HG03558 (cell line): ENCODE measurements around the gene BIRC7.

Experiments
- ATAC-seq: cut with Tn5 transposase; IDR thresholded peaks from one replicate; pipeline ENCODE4 v1.9.1; 2021; ENCODE audit warnings: moderate number of reproducible peaks; ENCODE audit not compliant: unreplicated experiment; ENCODE audit errors: extremely low read depth

Gene BIRC7

DNA sequence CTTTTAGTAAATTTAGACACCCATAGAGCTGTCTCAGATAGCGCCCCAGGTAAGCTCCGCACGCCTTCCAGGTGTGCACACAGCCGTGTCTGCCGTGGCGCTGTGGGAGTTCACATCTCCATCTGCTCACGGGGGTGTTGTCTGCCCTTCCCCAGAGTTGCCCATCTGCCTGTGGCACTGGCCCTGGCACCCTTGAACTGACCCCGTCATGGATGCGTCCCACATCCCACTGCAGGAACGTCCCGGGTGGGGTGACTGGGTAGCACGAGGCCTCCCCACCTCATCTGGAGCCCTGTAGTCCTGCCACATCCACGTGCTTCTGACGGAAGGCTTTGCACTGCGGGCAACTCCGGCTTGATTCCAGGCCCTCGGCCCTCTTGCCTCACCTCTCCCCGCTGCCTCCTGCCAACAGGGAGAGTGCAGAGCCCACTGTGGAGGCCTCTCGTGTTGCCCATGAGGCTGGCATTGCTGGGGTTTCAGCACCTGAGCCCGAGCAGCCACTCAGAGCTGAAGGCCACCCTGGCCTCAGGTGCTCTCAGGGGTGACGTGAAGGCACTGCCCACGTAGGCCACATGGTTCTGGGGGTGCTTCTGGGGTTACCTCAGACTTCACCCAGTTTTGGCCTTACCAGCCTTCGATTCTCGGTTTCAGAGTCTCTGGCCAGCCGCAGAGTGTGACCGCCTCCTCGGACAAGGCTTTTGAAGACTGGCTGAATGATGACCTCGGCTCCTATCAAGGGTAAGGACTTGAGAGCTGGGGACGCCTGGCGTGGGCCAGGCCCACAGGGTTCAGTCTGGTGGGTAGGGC is 42.0 kb downstream of the BIRC7 start:
- ATAC-seq = no peak

GRCh38 chr20:63278661-63279060 is 43.0 kb downstream of the BIRC7 start:
- no peak for ATAC-seq

GRCh38 chr20:63279931-63280330 is 44.2 kb downstream of the BIRC7 start:
- no peak for ATAC-seq

DNA sequence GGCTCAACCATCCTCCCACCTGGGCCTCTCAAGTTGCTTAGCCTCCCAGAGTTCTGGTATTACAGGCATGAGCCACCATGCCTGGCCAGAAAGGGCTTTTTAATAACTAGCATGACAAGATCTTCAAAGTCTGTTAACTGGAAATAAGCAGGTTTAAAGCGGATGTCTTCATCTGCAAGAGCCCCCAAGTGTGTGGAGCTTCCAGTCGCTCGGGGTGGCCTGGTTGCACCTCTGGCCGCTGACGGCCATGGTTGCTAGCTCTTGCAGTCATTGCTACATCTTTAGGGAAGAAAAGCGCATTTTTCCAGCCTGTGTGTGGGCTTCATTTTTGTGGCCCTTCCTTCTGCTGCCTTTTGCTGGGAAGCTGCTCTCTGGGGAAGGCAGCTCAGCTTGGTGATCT is 44.7 kb downstream of the BIRC7 start:
- no peak for ATAC-seq

GRCh38 chr20:63280929-63281545 is 45.3 kb downstream of the BIRC7 start:
- ATAC-seq = no peak

GRCh38 chr20:63281742-63282665 is 46.3 kb downstream of the BIRC7 start:
- no peak for ATAC-seq

DNA sequence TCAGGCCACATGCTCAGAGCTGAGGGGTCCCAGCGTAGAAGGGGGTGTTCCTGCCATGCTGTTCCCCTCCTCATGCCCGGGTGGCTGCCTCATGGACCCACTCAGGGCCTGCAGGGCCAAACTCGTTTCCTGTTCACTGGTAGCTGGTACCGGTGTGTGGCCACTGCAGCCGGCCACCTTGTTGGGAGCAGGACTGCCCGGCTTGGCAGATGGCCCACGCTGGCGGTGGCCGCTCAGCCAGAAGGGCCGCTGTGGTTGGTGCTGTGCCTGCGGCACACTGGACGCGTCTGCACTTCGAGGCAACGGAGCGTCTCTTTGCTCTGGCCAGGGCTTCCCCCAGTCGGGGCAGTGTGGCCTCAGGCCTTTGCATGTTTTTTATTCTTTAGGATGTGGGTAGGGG is 47.2 kb downstream of the BIRC7 start:
- ATAC-seq = no peak

- ATAC-seq = no peak
Observed at GRCh38 chr20:63283397-63284082, 47.8 kb downstream of the BIRC7 start.

DNA sequence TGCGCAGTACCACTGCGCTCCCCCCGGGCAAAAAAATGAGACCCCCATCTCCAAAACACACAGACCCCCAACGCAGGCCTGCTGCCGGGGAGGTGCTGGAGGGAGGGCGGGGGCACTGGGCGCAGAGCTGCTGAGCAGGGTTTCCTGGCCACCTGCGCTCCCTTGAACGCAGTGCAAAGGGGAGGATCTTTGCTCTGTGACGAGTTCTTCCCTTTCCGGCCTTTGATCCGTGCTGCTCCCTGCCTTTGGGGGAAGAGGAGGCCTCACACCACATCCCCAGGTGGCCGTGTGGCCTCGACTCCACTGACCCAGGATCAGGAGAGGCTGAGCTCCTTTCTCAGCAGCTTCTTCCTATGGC is 48.4 kb downstream of the BIRC7 start:
- no peak for ATAC-seq

- no peak for ATAC-seq
Observed at GRCh38 chr20:63284544-63284949, 48.8 kb downstream of the BIRC7 start.

DNA sequence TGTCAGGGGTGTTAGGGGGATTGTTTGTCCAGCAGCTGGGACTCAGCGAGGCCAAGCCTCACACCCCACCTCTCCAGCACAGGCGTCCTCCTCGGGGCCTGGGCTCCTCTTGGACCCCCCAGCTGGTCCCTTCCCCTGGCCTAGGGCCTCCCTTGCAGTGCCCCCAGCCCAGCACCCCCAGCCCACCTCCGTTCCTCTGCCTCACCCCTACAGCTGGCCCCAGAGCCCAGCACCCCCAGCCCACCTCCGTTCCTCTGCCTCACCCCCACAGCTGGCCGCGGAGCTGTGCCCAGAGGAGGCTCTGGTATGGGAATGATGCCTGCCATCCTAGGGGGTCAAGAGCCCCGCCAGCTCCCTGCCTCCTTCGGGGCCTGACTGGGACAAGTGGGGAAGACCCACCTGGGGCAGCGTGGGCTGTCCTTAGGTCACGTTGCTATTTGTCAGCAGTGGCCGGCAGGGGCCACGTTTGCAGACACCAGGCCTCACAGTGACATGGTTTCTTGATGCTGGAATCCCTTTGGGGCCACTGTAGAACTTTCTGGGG is 49.3 kb downstream of the BIRC7 start:
- ATAC-seq = no peak

DNA sequence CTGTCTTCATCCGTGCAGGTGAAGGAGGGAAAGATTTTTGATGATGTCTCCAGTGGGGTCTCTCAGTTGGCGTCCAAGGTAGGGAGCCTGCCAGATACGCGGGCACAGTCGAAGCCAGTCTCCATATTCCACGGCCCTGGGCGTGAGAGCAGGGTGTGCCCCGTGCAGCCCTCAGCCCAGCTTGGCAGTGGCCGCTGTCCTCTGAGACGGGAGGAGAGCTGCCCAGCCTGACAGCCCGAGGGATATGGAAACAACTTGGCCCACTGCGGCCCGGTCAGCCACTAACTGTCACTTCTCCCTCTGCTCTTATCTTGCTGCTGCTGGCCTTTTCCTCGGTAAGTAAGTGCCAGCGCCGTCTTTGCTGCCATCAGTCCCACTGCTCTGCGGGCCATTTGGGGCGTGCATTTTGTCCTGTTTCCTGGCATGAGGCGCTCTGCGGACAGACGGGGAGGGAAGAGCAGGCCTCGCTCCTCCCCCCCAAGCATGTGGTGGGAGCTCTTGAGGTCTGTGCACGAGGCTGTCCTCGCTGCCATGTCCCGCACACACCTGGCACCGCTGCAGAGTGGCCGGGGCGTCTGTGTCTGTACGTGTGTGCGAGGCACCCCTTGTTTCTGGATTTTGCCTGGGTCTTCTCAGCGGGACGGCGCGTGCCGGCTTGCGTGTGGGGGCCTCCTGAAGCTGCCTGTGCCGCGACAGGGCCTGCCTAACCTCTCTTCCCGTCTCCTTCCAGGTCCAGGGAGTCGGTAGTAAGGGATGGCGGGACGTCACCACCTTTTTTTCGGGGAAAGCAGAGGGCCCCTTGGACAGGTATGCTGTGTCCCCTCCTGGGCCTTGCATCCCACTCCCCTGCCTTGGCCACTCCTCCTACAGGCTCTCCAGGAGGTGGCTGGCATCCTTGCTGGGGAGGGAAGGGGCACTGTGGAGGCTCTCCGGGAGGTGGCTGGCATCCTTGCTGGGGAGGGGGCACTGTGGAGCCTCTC is 50.2 kb downstream of the BIRC7 start:
- ATAC-seq = no peak

GRCh38 chr20:63286781-63287696 is 51.3 kb downstream of the BIRC7 start:
- ATAC-seq = no peak

GRCh38 chr20:63287697-63288580 is 52.2 kb downstream of the BIRC7 start:
- ATAC-seq = no peak

DNA sequence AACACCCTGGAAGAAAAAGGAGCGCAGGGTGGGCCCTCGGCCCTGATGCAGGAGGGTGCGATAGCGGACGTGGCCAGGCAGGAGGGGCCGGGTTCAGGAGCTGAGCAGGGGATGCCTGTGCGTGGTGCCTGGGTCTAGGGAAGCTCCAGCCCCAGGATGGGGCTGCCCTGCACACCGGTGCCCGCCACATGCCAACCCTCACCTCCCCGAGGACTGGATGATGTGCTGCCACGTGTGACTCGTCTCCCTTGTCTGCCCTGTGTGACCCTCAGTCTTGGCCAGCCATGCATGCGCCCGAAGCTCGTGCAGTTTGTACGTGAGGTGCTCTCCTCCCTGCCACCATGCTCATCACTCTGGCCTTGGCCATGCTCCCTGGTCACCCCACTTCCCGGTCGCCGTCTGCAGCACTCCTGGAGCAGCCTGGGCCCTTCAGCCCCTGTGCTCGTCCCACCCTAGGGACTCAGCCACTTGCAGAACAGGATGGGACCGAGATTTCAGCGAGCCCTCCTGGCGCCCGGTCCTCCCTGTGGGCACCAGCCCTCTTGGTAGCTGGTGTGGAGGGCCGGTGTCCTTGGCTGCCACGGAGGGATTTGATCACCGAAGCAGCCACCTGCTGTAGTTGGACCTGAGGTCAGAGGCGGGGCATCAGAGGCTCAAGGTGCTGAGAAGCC is 53.0 kb downstream of the BIRC7 start:
- ATAC-seq = no peak

GRCh38 chr20:63289311-63290135 is 53.8 kb downstream of the BIRC7 start:
- no peak for ATAC-seq
